Muscle layer of duodenum (tissue), 2 donors: Measurements from ENCODE around the gene BCAP31.

Experiments used
- H3K27ac ChIP-seq: one replicate; pipeline ENCODE4 v1.7.0; 2013; ENCODE audit warnings: mild to moderate bottlenecking, low read length
- H3K27me3 ChIP-seq: one replicate; pipeline ENCODE4 v1.7.0; 2013; ENCODE audit warnings: low read depth, mild to moderate bottlenecking, control low read depth, low read length
- H3K36me3 ChIP-seq, 2 donors: one replicate each; pipeline ENCODE4 v1.7.0; 2013; ENCODE audit warnings: low read length in 2 of 2, control low read depth in 1 of 2, mild to moderate bottlenecking in 1 of 2; ENCODE audit not compliant: insufficient read depth in 2 of 2, control insufficient read depth in 1 of 2
- H3K4me1 ChIP-seq, 2 donors: one replicate each; pipeline ENCODE4 v1.7.0; 2013; ENCODE audit warnings: low read length in 2 of 2, mild to moderate bottlenecking in 2 of 2, control low read depth in 1 of 2, moderate library complexity in 1 of 2; ENCODE audit not compliant: insufficient read depth in 2 of 2, control insufficient read depth in 1 of 2
- H3K4me3 ChIP-seq, 2 donors: one replicate each; pipeline ENCODE4 v1.7.0; 2013; ENCODE audit warnings: low read length in 2 of 2, low read depth in 1 of 2, mild to moderate bottlenecking in 1 of 2
- H3K9me3 ChIP-seq, 2 donors: one replicate each; pipeline ENCODE4 v1.7.0; 2013; ENCODE audit warnings: low read length in 2 of 2, control low read depth in 1 of 2, mild to moderate bottlenecking in 1 of 2; ENCODE audit not compliant: control insufficient read depth in 1 of 2
- donor health status: healthy.

Gene BCAP31

DNA sequence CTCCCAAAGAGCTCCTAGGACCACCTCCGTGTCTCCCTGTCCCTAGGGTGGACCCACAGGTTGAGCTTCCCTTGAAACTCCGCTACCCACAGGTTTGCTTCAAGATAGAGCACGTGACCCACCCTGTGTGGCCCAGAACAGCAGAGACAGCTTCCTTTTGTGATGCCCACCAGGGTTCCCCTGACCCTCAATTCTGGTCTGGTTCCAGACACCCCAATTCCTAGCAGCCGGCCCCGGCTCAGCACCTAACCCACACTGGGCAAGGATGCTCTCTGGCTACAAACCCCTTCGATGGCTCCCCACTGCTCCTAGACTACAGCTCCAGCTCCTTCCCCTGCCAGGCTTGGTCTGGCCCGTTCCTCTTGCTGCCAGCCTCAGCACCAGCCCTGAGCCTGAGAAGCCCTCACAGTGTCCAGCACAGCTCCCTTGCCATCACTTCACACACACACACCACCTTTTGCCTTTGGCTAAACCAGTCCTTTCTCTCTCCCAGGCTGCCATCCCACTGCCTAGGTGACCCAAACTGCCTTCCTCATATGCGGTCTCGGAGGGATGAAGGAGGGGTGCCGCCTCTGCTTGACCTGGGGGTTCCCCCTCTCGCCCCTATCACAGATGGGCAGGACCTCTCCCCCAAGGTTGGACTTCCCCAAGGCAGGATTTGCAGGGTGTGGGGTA is 56.8 kb downstream of the BCAP31 start:
- no peaks in the 10 kb centered on the region for H3K27me3 ChIP-seq
- H3K36me3 ChIP-seq: no peaks in the 10 kb centered on the region
- H3K4me3 ChIP-seq: no peak overlapping the region
- H3K4me1 ChIP-seq: peaks cover 0 to 5% of the 10 kb centered on the region in 2 donors
- H3K27ac ChIP-seq: no peak overlapping the region
- H3K9me3 ChIP-seq: no peaks in the 10 kb centered on the region

DNA sequence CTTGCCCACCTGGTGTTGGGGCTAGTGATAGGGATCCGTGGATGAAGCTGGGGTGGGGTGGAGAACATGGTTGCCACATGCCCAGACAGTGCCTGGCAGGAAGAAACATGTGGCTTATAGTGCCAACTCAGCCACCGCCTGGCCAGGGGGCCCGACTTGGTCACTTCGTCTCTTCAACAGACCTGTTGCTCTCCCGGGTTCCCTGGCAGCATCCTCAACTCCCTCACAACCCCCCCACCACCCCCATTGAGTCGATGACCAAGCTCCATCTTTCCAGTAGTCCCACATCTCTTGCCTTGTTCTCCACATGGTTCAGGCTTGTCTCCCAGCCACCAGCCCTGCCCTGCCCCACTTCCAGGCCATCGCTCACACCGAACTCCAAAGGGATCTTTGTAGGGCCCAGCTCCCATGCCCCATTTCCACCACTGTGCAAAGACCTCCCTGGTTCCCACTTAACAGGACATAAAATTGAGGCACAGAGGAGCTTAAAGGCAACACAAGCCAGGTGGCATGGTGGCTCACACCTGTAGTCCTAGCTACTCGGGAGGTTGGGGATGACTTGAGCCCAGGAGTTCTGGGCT is 58.4 kb downstream of the BCAP31 start:
- H3K4me1 ChIP-seq: peaks cover 0 to 5% of the 10 kb centered on the region in 2 donors
- no peaks in the 10 kb centered on the region for H3K36me3 ChIP-seq
- H3K27me3 ChIP-seq: no peaks in the 10 kb centered on the region
- H3K4me3 ChIP-seq: no peak overlapping the region
- no peaks in the 10 kb centered on the region for H3K9me3 ChIP-seq
- no peak overlapping the region for H3K27ac ChIP-seq

- no peaks in the 10 kb centered on the region for H3K27me3 ChIP-seq
- no peak overlapping the region for H3K4me3 ChIP-seq
Observed at GRCh38 chrX:153662266-153662665, 61.9 kb downstream of the BCAP31 start.

DNA sequence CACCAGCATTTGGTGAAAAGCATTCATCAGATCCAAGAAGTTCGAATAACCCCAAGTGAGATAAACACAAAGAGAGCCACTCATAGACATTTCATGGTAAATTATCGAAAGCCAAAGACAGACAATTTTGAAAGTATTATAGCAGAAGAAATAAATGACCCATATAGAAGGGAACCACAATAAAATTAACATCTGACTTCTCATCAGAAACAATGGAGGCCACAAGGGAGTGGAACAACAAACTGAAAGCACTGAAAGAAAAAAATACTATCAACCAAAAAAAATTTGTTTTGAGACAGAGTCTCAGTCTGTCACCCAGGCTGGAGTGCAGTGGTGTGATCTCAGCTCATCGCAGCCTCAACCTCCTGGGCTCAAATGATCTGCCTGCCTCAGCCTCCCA is 64.9 kb downstream of the BCAP31 start:
- Histone ChIP-seq H3K36me3 (no peaks in the 10 kb centered on the region), H3K27me3 (no peaks in the 10 kb centered on the region), H3K27ac (no peak overlapping the region), H3K9me3 (peaks cover 0 to under 1% of the 10 kb centered on the region in 2 donors), H3K4me3 (no peak overlapping the region), H3K4me1 (no peaks in the 10 kb centered on the region)

More at GRCh38 chrX:153662266-153662665, 61.9 kb downstream of the BCAP31 start:
- Histone ChIP-seq H3K4me1 (no peaks in the 10 kb centered on the region), H3K27ac (no peak overlapping the region), H3K9me3 (no peaks in the 10 kb centered on the region), H3K36me3 (no peaks in the 10 kb centered on the region)

DNA sequence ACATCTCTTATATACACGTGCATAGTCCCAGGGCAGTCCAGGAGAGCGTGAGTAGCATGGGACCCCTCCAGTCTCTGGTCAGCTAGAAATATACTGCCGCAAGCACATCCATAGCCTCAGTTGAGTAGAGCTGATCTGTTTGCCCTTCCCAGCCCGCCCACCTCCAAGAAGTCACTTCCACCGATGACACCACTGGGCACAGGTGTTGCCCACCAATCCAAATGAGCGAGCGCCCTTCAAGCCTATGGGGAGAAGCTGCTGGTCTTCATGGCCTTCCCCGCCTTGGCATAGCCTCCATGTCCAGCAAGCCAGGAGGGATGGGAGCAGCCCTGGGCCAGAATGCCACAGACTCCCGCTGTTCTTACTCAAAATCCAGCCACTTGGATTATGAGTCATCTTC is 67.0 kb downstream of the BCAP31 start:
- Histone ChIP-seq H3K4me1 (no peaks in the 10 kb centered on the region), H3K27me3 (no peaks in the 10 kb centered on the region), H3K9me3 (peaks cover 0 to 8% of the 10 kb centered on the region in 2 donors), H3K4me3 (no peak overlapping the region), H3K27ac (no peak overlapping the region), H3K36me3 (no peaks in the 10 kb centered on the region)

DNA sequence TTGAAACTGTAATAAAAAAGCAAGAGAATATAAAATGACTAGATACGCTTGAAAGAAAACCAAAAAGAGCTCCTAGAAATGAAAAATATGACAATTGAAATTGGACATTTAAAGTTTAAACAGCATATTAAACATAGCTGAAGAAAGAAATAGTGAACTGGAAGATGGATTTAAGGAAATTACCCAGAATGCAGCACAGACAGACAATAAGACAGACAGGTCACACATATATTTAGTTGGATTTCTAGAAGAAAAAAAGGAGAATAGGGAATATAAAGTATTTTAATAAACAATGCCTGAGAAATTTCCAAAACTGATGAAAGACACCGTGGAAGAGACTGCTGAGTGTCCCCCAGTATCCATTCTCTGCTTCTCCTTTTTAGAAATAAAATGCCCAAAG is 70.6 kb downstream of the BCAP31 start:
- Histone ChIP-seq H3K4me1 (no peaks in the 10 kb centered on the region), H3K27me3 (no peaks in the 10 kb centered on the region), H3K4me3 (no peak overlapping the region), H3K27ac (no peak overlapping the region), H3K36me3 (no peaks in the 10 kb centered on the region), H3K9me3 (peaks cover 0 to 8% of the 10 kb centered on the region in 2 donors)

GRCh38 chrX:153651540-153652079 is 72.6 kb downstream of the BCAP31 start:
- no peaks in the 10 kb centered on the region for H3K36me3 ChIP-seq
- H3K4me3 ChIP-seq: no peak overlapping the region
- no peak overlapping the region for H3K27ac ChIP-seq
- peaks cover 0 to 14% of the 10 kb centered on the region in 2 donors for H3K4me1 ChIP-seq
- no peaks in the 10 kb centered on the region for H3K27me3 ChIP-seq
- peaks cover 0 to 8% of the 10 kb centered on the region in 2 donors for H3K9me3 ChIP-seq

DNA sequence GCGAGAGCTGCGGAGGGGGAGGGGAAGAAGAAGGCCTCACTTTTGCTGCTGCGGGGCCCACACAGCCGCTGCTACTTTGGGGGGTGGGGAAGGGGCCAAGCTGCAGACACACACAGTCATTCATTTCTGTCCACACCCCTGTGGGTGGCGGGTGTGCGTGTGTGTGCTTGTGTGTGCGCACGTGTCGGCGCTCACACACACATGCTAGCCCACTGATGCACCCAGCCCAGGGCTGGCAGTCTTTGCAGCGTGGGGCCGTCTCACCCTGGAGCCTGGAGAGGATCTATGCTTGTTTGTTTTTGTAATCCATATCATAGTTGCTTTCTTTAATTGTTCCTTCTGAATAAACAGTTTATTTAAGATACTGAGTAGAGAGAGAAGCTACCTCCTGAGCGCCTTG is 73.2 kb downstream of the BCAP31 start:
- Histone ChIP-seq H3K4me1 (peaks cover 0 to 15% of the 10 kb centered on the region in 2 donors), H3K27ac (no peak overlapping the region), H3K9me3 (peaks cover 0 to 8% of the 10 kb centered on the region in 2 donors), H3K36me3 (no peaks in the 10 kb centered on the region), H3K4me3 (no peak overlapping the region), H3K27me3 (peaks cover 3% of the 10 kb centered on the region)
